Thoracic aorta (tissue), 2 donors: ENCODE data around the gene TNFRSF18. TPM values are rescaled to one million over a fixed set of nuclear protein-coding genes. Genes with fewer than 3 reads are reported as not detected.
"Not testable (repeated sequence)": the region's sequence is repeated elsewhere in the genome, so short reads cannot be mapped to it uniquely, and the experiment has no call there.

Experiments
- ATAC-seq: fragments of 150-250 bp; one replicate; pipeline ENCODE4 v1.8.0; 2017; ENCODE audit warnings: low read depth; ENCODE audit not compliant: insufficient number of reproducible peaks, low FRiP score
- DNase-seq: peaks from one replicate; pipeline ENCODE4 v3.0.0-alpha.2; 2020; ENCODE audit warnings: low spot score
- H3K27ac ChIP-seq, 2 donors: fragments of 200-600 bp; sonication (generic); 1 replicate in 1 of 2; 2 replicates in 1 of 2; pipeline ENCODE4 v1.5.1; 2016; ENCODE audit warnings: mild to moderate bottlenecking in 2 of 2, moderate library complexity in 2 of 2
- H3K27me3 ChIP-seq: fragments of 200-600 bp; sonication (generic); replicated peaks from 2 replicates; pipeline ENCODE4 v1.6.0; 2016; ENCODE audit warnings: mild to moderate bottlenecking; ENCODE audit not compliant: insufficient read depth
- H3K36me3 ChIP-seq: fragments of 200-600 bp; sonication (generic); one replicate; pipeline ENCODE4 v1.5.1; 2016
- H3K4me1 ChIP-seq, 2 donors: fragments of 200-600 bp; sonication (generic); 1 replicate in 1 of 2; 2 replicates in 1 of 2; pipeline versions ENCODE4 v1.5.1 to v1.6.0; 2016; ENCODE audit warnings: low read depth in 2 of 2, mild to moderate bottlenecking in 1 of 2; ENCODE audit not compliant: control insufficient read depth in 1 of 2
- H3K4me3 ChIP-seq: fragments of 200-600 bp; sonication (generic); 2 replicates; pipeline ENCODE4 v1.5.1; 2016; ENCODE audit warnings: mild to moderate bottlenecking
- H3K9me3 ChIP-seq: fragments of 200-600 bp; sonication (generic); 2 replicates; pipeline ENCODE4 v1.5.1; 2016
- total RNA-seq, 2 donors: library from RNA; depleted of rRNA; stranded (reverse); fragments of >200 nt; gene quantifications; one replicate each; pipeline versions ENCODE4 v1.1.0 to v1.2.3, GENCODE V29; 2016
- TF ChIP-seq, protein P1 (sequence below): fragments of 200-600 bp; sonication (generic); IDR thresholded peaks from one replicate; pipeline ENCODE4 v1.5.1; 2019; ENCODE audit warnings: antibody characterized with exemption

TNFRSF18 gene
- total RNA-seq, 2 donors from 2014 or later, result 1.3 TPM; not detected in 1

DNA sequence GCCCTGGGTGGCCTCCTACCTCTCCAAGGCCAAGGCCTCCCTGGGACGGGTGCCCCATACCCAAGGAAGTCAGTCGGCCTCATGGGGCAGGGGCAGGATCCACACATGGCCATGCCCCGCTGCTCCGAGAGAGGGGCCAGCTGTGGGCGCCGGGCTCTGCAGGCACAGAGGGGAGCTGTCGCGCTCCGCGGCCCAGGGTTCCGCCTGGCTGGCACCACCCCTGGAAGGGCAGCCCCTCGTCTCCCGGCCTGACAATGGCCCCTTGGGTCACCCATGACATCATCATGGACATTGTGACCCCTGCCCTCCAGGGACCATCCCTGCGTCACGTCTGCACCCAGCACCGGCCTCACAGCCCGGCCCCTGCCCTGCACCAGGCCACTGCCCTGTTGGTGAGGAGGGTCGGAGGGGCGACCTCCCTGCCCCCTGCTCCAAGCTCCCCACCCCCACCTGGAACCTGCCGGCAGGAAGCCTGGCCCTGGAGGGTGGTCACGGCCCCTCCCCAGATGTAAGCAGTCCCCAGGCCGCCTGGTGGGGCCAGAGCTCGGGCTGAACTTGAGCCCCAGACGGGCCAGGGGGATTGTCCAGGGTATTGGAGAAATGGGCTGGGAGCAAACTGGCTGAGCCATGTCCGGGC, 26.9 kb downstream of the TNFRSF18 start:
- H3K4me1 ChIP-seq, result no peaks in the 10 kb centered on the region
- H3K27me3 ChIP-seq, result no peaks in the 10 kb centered on the region
- H3K9me3 ChIP-seq, result no peaks in the 10 kb centered on the region
- no peak overlapping the region for H3K4me3 ChIP-seq
- no peak overlapping the region for H3K27ac ChIP-seq
- no peaks in the 10 kb centered on the region for H3K36me3 ChIP-seq
- TF ChIP-seq, protein P1, sequence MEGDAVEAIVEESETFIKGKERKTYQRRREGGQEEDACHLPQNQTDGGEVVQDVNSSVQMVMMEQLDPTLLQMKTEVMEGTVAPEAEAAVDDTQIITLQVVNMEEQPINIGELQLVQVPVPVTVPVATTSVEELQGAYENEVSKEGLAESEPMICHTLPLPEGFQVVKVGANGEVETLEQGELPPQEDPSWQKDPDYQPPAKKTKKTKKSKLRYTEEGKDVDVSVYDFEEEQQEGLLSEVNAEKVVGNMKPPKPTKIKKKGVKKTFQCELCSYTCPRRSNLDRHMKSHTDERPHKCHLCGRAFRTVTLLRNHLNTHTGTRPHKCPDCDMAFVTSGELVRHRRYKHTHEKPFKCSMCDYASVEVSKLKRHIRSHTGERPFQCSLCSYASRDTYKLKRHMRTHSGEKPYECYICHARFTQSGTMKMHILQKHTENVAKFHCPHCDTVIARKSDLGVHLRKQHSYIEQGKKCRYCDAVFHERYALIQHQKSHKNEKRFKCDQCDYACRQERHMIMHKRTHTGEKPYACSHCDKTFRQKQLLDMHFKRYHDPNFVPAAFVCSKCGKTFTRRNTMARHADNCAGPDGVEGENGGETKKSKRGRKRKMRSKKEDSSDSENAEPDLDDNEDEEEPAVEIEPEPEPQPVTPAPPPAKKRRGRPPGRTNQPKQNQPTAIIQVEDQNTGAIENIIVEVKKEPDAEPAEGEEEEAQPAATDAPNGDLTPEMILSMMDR, result no peak
- DNase-seq, result no peak
- no peak for ATAC-seq

- no peaks in the 10 kb centered on the region for H3K36me3 ChIP-seq
- no peaks in the 10 kb centered on the region for H3K27me3 ChIP-seq
- TF ChIP-seq, protein P1, result no peak
- no peaks in the 10 kb centered on the region for H3K4me1 ChIP-seq
- no peak overlapping the region for H3K27ac ChIP-seq
- no peaks in the 10 kb centered on the region for H3K9me3 ChIP-seq
- DNase-seq (no peak), ATAC-seq (no peak)
- no peak overlapping the region for H3K4me3 ChIP-seq
Observed at GRCh38 chr1:1178794-1179331, 27.5 kb downstream of the TNFRSF18 start.

DNA sequence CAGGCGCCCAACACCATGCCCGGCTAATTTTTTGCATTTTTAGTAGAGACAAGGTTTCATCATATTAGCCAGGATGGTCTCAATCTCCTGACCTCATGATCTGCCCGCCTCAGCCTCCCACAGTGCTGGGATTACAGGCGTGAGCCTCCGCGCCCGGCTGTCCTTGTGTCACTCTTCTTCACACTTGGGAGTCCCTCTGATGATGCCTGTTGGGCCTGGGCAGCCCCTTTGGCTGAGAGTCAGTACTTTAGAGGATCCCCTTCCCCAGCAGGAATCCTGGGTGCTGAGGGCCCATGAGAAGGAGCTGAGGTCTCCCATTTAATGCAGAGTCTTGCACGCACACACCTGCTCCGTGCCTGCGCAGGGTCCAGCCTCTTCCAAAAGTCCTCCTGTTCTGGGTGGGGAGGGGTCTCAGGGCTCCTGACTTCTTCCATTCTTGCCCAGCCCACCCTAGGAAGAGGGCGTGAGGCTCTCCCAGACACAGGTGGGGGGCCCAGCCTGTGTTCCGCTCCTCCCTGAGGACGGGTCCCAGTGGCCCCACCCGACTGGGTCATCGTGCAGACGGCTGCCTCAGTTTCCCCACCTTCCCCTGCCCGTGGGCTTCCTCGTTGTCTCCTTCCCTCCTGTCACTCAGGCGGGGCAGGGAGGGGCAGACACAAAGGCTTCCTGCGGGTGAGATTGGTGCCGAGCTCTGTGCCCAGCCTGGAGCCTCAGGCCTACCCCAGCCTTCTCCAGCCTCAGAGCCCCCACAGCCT, 28.8 kb downstream of the TNFRSF18 start:
- Histone ChIP-seq H3K4me1 (no peaks in the 10 kb centered on the region), H3K27ac (no peak overlapping the region), H3K9me3 (no peaks in the 10 kb centered on the region), H3K36me3 (no peaks in the 10 kb centered on the region), H3K27me3 (no peaks in the 10 kb centered on the region), H3K4me3 (no peak overlapping the region)
- no peak for ATAC-seq
- no peak for DNase-seq
- TF ChIP-seq, protein P1, result no peak

DNA sequence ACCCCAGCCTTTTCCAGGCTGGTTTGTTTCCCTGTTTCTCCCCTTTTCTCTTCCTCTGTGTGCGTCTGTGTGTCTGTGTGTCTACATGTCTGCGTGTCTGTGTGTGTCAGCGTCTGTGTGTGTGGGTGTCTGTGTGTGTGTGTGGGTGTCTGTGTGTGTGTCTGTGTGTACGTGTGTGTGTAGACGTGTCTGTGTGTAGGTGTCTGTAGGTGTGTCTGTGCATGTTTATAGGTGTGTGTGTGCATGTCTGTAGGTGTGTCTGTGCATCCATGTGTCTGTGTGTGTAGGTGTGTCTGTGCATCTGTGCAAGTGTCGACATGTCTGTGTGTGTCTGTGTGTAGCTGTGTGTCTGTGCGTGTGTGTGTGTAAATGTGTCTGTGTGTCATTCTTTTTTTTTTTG, 29.5 kb downstream of the TNFRSF18 start:
- no peaks in the 10 kb centered on the region for H3K4me1 ChIP-seq
- H3K27me3 ChIP-seq, result no peaks in the 10 kb centered on the region
- H3K36me3 ChIP-seq, result no peaks in the 10 kb centered on the region
- H3K27ac ChIP-seq, result no peak overlapping the region
- no peak overlapping the region for H3K4me3 ChIP-seq
- DNase-seq (no peak), ATAC-seq (no peak)
- TF ChIP-seq, protein P1, result no peak
- H3K9me3 ChIP-seq, result no peaks in the 10 kb centered on the region

DNA sequence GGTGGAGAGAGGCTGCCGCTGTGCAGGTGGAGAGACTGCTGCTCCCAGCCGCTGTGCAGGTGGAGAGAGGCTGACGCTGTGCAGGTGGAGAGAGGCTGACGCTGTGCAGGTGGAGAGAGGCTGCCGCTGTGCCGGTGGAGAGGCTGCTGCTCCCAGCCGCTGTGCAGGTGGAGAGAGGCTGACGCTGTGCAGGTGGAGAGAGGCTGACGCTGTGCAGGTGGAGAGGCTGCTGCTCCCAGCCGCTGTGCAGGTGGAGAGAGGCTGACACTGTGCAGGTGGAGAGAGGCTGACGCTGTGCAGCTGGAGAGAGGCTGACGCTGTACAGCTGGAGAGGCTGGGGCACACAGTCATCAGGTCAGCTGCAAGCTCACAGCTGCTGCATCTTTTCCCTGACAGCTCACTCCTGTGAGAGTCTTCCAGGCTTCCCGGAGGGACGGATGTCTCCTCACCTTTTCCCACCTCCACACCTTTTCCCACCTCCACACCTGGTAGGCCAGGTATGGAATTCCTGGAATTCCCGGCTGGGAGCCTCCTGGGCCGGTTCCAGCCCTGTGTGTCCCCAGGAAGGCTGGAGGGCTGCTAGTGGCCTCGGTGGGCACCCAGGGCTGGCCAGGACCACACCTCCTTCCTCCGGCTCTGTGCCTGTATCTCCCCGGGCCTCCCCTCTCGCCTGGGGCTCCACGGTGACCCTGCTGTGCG, 30.2 kb downstream of the TNFRSF18 start:
- not testable (repeated sequence) for H3K27ac ChIP-seq, H3K27me3 ChIP-seq, H3K36me3 ChIP-seq, DNase-seq, H3K9me3 ChIP-seq, ATAC-seq, H3K4me1 ChIP-seq, H3K4me3 ChIP-seq
